RPMI7951 (cell line): ENCODE results near the gene DNAJC18. TPM values are rescaled to one million over a fixed set of nuclear protein-coding genes. Genes with fewer than 3 reads are reported as not detected.
"Not testable (repeated sequence)": the region's sequence is repeated elsewhere in the genome, so short reads cannot be mapped to it uniquely, and the experiment has no call there.

Source experiments
- DNase-seq: peaks from one replicate; pipeline ENCODE4 v3.0.0-alpha.2; 2012; ENCODE audit warnings: low read depth
- total RNA-seq: library from RNA; depleted of rRNA; stranded (reverse); fragments of >200 nt; shearing (Covaris generic); gene quantifications from 2 replicates; pipeline ENCODE4 v1.2.3, GENCODE V29; 2014

The DNAJC18 gene
- total RNA-seq, 1 experiment from 2014 or later, result 10.3 TPM

DNA sequence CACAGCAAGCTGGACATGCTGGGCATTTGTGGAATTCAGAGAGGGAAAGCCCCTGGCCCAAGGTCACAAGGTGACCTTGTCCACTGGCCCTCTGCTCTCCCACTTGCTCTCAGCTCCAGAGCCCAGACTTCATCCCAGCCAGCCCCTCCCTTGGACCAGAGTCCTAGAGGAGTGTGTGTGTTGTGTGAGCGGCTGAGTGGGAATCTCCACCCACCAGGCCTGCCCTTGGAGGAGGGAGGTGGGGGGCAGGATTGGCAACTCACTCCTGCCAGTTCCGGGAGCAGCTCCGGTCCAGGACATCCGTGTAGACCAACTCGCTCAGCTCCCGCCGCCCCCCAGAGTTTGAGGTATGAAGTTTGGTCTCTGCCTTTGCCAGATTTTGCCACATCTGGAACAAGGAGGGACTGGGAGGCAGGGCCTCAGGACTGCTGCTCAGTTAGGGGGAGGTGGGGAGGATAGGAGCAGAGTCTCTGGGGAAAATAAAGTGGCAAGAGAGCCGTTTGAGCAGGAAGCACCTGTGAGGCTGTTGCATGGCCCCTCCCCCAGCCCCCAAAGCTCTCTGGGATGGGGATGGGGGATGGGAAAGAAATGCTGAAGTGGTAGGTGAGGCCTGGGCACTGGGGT is 51.0 kb downstream of the DNAJC18 start:
- DNase-seq, result no peak

DNA sequence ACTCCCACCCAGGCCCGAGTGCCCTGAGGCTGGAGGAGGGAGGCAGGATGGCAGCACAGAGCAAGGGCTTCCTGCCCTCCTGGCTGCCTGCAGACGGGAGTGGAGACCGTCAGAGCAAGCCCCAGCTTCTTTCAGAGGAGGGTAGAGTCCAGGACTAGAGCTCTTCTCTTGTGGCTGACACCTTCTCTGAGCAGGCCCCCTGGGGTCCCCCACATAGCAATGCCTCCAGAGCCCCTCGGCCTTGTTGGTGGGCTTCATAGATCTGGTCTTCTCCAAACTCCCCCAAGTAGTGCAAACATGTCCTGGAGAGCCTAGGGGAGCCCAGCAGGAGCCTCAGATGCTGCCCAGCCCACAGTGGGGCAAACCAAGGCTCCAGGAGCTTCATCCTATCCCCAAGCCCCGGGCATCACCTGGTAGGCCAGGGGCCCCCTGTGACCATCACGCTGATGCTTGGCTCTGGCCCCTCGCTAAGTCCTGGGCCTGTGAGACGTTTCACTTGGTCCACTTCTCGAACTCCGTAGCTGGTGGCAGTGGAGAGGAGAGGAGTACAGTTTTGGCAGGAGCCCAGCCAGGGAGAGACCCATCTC is 51.6 kb downstream of the DNAJC18 start:
- DNase-seq, result no peak

DNA sequence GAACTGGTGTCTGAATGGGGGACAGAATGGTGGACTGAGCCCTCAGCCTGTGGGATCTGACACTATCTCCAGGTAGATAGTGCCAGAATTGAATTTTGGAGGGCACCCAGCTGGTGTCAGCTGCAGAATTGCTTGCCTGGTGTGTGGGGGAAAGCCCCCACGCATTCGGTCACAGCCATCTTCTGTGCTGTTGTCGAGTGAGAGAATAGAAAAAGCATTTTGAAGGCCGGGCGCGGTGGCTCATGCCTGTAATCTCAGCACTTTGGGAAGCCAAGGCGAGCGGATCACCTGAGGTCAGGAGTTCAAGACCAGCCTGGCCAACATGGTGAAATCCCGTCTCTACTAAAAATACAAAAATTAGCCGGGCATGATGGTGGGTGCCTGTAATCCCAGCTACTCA is 52.4 kb downstream of the DNAJC18 start:
- not testable (repeated sequence) for DNase-seq

DNA sequence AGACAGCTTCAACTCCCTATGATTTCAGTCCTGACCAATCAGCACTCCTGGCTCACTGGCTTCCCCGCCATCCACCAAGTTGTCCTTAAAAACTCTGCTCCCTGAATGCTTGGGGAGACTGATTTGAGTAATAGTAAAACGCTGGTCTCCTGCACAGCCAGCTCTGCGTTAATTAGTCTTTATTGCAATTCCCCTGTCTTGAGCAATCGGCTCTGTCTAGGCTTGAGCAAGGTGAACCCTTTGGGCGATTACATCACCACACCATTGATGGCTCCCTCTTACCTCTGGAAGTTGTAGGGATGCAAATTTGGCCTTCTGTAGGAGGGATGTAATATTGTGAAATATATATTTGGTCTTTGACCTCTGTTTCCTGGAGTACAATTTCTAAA is 53.3 kb downstream of the DNAJC18 start:
- DNase-seq, result no peak

DNA sequence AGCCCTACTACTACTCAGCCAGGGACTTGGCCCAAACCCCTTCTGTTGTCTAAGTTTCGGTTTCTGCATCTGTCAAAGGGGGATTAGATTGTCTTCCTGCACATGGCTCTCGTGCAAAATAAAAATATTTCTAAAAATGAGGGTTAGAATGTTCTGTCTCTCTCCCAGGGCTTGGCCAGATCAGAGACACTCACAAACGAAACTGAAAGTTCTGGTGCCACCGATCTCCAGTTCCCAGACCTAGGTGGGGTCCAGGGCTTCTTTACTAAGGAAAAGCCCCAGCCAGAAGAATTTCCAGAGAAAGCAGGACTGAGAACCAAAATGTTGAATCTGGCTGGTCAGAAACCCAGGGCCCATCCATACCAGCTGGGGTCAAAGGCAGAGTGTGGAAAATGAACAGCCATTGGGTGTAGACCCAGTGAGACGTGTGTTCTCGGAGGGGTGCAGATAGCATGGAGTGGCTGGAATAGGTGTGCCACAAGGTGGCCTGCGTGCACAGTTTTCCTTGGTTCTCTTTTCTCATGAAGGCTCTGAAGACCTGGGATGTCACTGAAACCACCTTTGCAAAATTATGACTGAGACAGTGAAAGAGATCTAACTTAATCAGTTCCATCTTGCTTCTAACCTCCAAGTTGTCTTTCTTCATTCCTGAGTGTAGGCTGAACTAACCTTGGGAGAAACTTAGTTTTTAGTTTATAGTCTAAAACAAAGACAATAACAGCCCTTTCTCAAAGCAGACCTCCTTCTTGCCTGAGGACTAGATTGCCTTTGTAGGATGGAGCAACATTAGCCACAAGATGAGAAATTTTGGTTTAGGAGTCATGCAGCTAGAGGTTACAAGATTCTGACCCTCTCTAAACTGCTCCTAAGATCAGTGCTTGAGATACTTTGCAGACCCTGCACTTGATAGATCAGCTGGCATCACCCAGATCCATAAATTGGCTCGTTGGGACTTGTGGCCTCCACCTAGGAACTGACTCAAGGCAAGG is 54.0 kb downstream of the DNAJC18 start:
- DNase-seq, result peak; percentile 42

DNA sequence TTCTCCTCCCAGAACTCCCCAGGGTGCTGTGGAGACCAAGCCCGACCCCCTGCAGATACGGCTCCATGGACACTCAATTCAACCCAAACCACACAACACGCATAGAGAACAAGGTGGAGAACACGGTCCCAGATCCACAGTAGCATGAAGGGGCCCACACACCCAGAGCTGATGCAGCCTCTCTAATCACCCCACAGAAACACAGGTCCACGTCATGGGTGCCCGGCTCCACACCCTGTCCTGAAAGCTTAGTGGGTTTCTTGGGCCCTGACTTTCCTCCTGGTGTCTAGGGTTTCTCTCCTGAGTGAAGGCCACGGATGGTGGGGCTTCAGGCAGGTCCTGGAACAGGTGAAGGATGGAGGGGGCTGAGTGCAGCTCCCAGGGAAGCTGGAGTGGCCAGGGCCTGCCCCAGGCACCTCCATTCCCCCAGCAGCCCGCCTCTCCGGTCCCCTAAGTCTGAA is 54.7 kb downstream of the DNAJC18 start:
- DNase-seq, result no peak

DNA sequence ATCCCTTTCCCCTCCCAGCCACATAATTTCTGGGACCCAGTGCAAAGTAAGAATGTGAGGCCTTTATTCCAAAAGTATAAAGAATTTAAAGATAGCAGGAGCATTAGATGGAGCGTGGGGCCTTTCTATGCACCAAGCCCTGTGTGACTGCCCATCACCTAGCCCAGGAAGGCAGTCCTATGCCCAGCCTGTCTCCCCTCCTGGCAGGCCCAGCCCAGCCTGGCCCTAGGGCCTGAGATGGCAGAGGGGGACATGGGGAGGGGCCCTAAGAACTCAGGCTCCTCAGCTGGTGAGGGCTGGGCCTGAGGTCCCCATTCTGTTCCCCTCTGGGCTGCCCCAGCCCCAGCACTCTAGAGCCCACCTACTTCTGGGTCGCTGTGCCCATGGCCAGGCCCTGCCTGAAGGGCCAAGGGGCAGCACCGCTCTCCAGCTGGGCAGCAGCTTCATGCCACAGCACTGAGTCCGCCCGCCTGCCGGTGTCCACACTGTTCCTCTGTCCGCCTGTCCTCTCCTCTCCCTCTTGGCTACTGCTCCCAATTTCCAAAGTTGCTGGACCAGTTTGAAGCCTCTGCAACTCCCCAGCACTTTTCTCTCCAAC is 55.2 kb downstream of the DNAJC18 start:
- DNase-seq, result no peak

DNA sequence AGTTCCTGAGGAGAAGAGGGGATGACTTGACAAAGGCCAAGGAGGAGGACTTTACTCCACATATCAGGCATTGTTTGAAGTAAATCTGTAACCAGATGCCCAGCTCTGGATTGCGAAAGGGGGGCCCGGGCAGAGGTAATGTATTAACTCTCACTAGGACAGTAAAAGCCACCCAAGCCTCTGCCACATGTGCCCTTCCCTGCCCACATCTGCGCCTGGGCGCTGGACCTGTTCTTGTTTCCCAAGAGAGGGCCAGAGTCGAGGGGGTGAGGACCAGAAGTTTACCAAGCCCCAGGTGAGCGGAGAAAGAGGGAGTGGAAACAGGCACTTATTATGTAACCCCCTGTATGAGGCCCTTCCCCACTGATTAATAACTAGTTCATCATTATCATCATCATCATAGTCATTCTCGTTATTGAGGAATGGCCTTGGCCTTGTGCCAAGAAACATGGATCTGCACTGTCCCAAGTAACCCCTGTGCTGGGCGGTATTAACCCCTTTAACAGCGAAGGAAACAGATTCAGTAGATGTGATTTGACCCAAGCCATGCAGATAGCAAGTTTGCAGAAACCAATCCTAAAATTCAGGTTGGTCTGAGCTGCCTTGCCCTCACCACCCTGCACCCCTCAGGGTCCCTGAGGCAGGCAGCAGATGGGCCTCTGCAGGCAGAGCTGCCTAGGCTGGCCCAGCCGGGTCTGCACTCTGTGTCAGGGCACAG is 55.9 kb downstream of the DNAJC18 start, which contains the start of gene SLC23A1:
SLC23A1 (minus strand) TSS at position 23 of the 718 bp plus-strand sequence. CDS start 44 bp downstream, outside the sequence.
- DNase-seq, result no peak

DNA sequence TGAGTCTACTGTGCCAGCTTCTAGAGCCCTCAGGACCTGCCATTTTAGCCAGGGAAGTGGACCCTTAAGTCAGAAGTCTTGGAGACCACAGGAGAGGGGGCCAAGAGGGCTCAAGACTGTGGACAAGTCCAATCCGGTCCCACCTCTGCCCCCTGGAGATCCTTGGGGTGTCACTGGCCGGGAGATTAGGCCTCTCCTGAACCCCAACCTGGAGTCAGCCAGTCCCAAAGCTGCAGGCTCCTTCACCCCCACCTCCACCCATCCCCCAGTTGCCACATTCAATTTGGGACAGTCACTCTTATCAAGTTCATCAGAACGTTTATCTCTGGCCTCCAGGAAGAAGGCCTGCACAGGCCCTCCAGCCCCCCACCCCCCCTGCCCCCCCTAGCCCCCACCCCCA is 56.5 kb downstream of the DNAJC18 start:
- DNase-seq, result no peak

DNA sequence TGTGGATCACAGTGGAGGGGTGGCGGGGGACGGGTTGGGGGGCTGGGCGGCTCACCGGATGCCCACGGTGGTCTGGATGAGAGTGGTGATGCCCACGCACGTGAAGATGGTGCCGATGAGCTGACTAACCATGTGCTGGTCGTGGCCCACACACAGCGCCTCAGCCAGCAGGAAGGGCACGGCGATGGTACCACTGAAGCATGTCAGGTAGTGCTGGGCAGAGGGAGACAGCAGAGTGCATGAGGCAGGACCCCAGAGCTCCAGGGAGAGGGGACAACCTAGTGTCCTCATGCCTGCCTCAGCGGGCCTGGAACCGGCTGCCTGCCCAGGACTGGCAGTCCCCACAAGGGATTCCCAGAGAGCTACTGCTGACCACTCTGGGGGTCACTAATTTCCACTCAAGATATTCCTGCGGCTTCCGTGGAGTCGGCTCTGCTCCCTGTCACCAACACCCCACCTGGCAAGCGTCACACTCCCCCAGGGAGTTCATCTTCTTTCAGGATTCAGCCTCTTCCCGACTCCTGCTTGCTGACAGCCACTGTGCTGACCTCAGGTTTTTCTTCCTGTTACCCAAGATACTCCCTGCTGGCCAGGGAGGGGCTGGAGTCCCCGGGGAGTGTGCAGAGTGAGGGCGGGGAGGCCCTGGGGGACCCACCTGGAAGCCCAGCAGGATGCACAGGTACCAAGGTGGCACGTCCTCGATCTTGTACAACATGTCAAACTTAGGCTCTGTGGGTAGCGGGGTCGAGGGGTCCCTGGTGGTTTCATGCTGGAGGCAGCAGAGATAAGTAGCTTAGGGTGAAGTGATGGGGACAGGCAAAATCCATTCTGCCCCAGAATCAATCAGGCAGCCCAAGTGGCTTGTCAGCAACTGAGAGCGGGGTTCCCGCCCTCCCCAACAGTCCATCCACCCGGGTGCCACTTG is 57.2 kb downstream of the DNAJC18 start:
- no peak for DNase-seq

DNA sequence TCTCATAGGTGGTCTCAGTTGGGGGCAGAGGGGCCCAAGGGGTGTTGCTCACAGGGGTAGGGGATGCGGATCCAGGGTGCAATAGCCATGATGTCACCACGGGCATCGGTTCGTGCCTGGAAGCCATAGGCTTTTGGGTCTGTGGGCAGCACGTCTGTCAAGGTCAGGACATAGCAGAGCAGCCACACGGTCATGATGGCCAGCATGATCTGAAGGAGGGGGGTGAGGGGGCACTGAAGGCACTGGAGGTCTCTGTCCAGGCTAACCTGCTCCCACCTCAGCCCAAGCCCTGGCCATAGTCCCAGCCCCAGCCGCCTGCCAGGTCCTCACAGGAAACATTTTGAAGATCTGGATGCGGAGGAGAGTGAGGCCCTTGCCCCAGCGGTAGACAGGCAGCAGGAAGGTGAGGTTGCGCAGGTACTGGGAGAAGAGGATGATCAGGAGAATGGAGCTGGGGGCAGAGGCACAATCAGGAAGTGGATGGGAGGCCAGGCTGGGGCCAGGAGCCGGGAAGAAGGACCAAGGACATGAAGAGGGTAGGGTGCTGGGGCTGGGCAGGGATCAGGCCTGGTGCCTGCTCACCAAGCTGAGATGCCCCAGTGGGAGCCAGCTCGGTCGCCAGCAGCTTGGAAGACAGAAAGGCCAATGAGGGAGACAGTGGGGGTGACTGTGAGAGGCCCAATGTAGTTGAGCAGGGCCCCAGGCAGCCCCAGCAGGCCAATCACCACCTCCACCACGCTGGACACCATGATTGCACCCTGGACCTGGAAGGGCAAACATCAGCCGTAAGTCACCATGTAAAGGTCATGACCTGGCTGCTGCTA is 59.5 kb downstream of the DNAJC18 start:
- DNase-seq, result no peak

DNA sequence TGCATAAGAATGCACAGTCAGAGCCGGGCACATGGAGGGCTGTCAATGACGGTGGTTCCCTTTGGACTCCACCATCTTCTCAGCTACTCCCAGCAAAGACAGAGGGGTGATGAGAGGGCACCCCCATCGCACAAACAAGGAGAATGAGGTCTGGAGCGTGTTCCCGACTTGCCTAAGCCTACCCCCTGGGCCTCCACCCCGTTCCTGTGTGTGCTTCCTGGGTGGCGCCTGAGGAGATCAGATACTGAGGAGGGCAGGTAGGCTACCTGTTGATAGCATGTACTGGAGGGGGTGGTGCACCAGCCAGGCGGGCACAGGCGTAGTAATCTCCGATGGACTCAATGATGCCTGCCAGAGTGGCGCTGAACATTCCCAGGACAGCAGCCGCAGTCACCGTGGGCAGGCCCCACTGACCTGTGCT is 60.4 kb downstream of the DNAJC18 start:
- no peak for DNase-seq

DNA sequence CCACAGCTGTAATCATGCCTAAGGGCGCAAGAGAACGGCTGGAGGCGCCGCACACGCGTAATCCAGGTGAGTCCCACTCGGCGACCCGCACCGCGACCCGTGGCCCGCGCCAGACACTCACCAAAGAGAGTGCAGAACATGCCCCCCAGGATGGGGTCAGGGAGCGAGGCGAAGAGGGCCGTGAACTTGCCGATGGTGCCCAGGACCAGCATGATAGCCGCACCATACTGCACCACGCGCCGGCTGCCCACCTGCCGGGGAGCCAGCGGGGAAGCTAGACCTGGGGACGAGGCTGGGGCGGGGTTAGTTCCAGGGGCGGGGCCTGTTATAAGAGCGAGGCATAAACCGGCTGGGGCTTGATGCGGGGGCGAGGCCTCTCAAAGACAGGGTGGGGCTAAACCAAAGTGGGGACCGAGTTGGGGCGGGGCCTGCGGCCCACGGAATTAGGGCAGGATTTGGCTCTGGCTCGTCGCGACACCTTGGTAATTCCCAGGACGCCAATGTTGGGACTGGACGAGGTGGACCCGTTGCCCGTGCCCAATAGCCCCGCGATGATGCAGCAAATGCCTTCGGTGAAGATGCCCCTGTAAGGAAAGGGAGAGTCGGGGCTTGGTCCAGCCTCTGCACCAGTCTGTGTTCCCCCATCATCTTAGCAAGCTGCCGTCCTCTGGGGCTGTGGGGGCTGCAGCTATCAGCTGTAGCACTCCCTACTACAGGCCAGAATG is 61.1 kb downstream of the DNAJC18 start:
- no peak for DNase-seq

DNA sequence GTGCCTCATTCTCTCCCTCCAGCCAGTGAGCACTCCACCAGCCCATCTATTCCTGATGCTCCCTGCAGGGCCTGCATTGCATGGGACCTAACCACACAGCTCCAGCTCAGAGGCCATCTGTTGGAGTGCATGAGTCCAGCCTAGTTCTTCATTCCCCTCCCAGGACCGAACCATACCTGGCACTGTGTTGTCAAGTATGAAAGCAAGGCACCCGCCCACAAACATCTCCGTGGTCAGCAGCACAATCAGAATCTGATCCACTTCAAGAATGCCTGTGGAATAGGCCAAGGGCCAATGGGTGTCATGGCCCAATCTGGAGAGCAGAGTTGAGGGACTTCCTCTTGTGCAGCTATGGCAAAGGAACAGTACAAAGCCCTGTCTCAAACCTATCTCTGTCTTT is 62.1 kb downstream of the DNAJC18 start:
- no peak for DNase-seq

DNA sequence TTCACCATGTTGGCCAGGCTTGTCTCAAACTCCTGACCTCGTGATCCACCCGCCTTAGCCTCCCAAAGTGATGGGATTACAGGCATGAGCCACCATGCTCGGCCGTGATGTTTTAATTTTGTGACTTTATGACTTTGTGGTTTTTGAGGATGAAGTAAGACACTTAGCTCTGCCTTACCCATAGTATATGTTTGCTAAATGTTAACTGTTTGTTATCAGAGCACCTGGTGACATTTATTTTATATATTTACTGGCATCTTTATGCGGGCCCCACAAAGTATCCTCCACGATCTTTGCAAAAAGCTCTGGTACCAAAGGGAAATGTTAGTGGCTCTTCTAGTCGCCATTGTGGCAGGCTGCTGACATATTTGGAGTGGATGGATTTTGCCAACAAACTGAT is 63.0 kb downstream of the DNAJC18 start:
- DNase-seq, result no peak

DNA sequence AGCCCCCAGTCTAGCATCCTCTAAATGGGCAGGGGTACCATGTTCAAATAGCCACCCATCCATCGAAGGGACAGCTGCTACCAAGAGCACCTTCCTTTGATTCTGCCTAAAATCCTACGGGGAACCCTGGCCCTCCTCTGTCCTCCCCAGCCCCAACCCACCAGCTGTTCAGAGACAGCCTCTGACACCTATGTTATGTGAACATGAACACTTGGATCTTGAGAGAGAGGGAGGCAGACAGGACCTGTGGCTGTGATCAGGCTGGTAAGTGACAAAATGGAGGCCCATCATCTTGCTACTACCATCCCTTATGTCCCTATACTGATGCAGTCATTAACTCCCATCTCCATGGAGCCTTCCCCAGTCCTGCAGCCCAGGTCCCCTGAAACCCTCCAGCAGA is 64.4 kb downstream of the DNAJC18 start:
- DNase-seq, result no peak

DNA sequence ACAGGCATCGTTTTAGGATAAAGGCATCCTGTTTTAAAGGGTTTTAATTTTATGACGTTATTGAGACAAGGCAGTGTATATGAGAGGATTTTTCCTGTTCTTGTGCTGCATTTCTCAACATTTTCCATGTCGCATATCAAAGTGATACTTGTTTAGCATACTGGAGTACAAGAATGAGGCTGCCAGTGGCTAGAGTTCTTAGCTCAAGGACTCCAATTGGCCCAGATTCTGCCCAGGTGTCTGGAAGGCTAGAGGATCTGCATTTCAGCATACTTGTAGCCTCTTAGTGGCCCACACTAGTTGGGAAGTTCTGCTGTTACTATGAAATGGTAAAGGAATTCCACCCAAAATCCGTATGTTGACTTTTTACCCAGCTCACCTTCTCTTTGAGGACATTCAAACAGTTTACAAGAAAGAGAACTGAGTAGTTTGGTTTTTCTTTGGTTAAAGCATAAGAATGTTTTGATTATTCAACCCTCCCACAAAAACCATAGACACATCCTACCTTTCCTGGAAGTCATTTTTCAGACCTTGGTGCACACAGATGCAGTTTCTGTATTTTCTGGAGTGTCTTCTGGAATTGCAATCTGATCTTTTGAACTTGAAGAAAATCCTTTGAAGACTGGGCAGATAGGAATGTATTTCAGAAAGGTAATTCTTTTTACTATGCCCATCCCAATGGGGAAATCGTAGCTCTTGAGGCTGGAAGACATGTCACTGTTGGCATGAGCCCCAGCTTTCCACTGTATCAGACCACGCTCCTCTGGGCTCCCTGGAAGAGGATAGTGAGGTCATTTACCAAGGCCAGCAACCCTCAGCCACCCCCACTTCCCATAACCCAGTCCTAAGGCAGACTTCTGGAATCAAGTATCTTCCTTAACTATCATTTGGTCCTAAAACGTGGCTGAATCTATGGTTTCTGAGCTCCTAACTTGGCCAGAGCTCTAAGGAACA is 67.6 kb downstream of the DNAJC18 start:
- DNase-seq, result no peak

DNA sequence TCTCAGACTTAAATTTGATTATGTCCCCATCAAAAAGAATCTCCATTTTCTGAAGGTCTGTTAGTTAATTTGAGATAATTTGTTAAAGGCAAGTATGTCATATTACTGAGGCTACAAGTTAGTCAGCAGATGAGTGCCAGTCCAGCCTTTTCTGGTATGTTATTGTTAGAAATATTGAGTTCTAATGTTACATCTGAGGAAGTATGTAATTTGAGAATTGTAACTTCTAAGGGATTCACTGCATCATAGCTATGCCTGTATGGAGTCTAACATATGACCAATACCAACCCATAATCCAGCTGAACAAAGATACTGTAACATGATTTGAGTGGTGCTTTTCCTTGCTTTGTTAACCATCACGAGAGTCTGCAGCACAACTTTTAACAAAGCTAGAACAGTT is 70.1 kb downstream of the DNAJC18 start:
- DNase-seq, result no peak
